Caco-2 (cell line): Measurements from ENCODE around the gene HEATR5A. TPM values are rescaled to one million over a fixed set of nuclear protein-coding genes. Genes with fewer than 3 reads are reported as not detected.
"Not testable (repeated sequence)": the region's sequence is repeated elsewhere in the genome, so short reads cannot be mapped to it uniquely, and the experiment has no call there.

ENCODE experiments used
- BruUV-seq: library from RNA; stranded (reverse); fragments of 400-500 nt; replicated peaks from 2 replicates; lab custom pipeline; 2021; lab: Mats Ljungman, UMichigan
- CTCF ChIA-PET: fragments of 300-600 bp; sonication (Branson Sonifier 250); formaldehyde crosslinking; loops from one replicate; lab custom pipeline; 2022; ENCODE audit warnings: antibody characterized with exemption; lab: Charles Lee
- POLR2A ChIA-PET: fragments of 300-600 bp; sonication (Branson Sonifier 250); formaldehyde crosslinking; loops from one replicate; lab custom pipeline; 2022; ENCODE audit warnings: antibody characterized with exemption; lab: Charles Lee
- DNase-seq, 2 experiments: peaks; one replicate each; pipeline versions ENCODE4 v3.0.0 to v3.0.0-alpha.2; 2020 to 2022
- H3K27me3 ChIP-seq: replicated peaks from 2 replicates; pipeline ENCODE4 v1.6.0; 2011; ENCODE audit warnings: low read length; ENCODE audit not compliant: control insufficient read depth, insufficient read depth
- H3K36me3 ChIP-seq: 2 replicates; pipeline ENCODE4 v1.5.1; 2011; ENCODE audit warnings: low read length; ENCODE audit not compliant: control insufficient read depth, insufficient read depth
- H3K4me1 ChIP-seq: fragments of 250-450 bp; sonication (Bioruptor Pico); 2 replicates; pipeline ENCODE4 v1.5.1; 2020; ENCODE audit warnings: mild to moderate bottlenecking
- H3K4me3 ChIP-seq: 2 replicates; pipeline ENCODE4 v1.5.1; 2011; ENCODE audit warnings: low read depth, mild to moderate bottlenecking, control low read depth, low read length
- H3K9me3 ChIP-seq: fragments of 250-450 bp; sonication (Bioruptor Pico); 2 replicates; pipeline ENCODE4 v1.5.1; 2020; ENCODE audit warnings: mild to moderate bottlenecking, moderate library complexity
- H3K27ac Mint-ChIP-seq: one replicate; pipeline ENCODE4 v1.8.0; 2022; ENCODE audit warnings: mixed read lengths; ENCODE audit not compliant: unreplicated experiment
- H3K27me3 Mint-ChIP-seq: one replicate; pipeline ENCODE4 v1.8.0; 2022; ENCODE audit warnings: mixed read lengths; ENCODE audit not compliant: insufficient read depth, unreplicated experiment
- H3K36me3 Mint-ChIP-seq: one replicate; pipeline ENCODE4 v1.8.0; 2022; ENCODE audit warnings: mild to moderate bottlenecking, mixed read lengths; ENCODE audit not compliant: insufficient read depth, unreplicated experiment
- H3K4me1 Mint-ChIP-seq: one replicate; pipeline ENCODE4 v1.8.0; 2022; ENCODE audit warnings: low read depth, mixed read lengths; ENCODE audit not compliant: unreplicated experiment
- H3K4me3 Mint-ChIP-seq: one replicate; pipeline ENCODE4 v1.8.0; 2022; ENCODE audit warnings: mild to moderate bottlenecking, moderate library complexity, mixed read lengths; ENCODE audit not compliant: unreplicated experiment
- H3K9me3 Mint-ChIP-seq: one replicate; pipeline ENCODE4 v1.8.0; 2022; ENCODE audit warnings: mixed read lengths; ENCODE audit not compliant: unreplicated experiment
- CTCF ChIP-seq, 2 experiments: fragments of 200-600 bp in 1 of 2; IDR thresholded peaks; 1 replicate in 1 of 2; 2 replicates in 1 of 2; pipeline versions ENCODE4 v1.5.1 to v1.8.0; 2011 to 2022; ENCODE audit warnings: antibody characterized with exemption in 1 of 2, control low read depth in 1 of 2, inconsistent platforms in 1 of 2, low read depth in 1 of 2, low read length in 1 of 2, mild to moderate bottlenecking in 1 of 2, moderate library complexity in 1 of 2; ENCODE audit not compliant: insufficient read depth in 1 of 2, severe bottlenecking in 1 of 2, unreplicated experiment in 1 of 2
- intact Hi-C: fragments of 100-400 bp; cut with micrococcal nuclease; formaldehyde crosslinking; loops from one replicate; pipeline ENCODE4 v1.10.0; 2022; ENCODE audit not compliant: unreplicated experiment
- total RNA-seq: library from RNA; stranded (reverse); gene quantifications from 2 replicates; pipeline ENCODE4 v1.2.3, GENCODE V29; 2022

Gene HEATR5A
- total RNA-seq, 1 experiment from 2014 or later: 55.6 TPM

GRCh38 chr14:31386271-31386670 is 34.1 kb downstream of the HEATR5A start:
- TF ChIP-seq CTCF (IDR thresholded peaks at IDR 0.05; ENCODE audit: insufficient read depth in 1 of 2, low read depth in 1 of 2, low read length in 1 of 2, severe bottlenecking in 1 of 2, unreplicated experiment in 1 of 2): no peak
- no peaks in the 10 kb centered on the region for H3K27me3 ChIP-seq
- H3K4me3 ChIP-seq: no peak overlapping the region
- ChIA-PET POLR2A (no interaction called here), CTCF (no interaction called here)
- H3K4me3 Mint-ChIP-seq: no peak overlapping the region
- DNase-seq: no peak
- intact Hi-C loops: no loop called here
- BruUV-seq: no TSS peak
- H3K36me3 Mint-ChIP-seq: peaks cover 11% of the 10 kb centered on the region
- H3K4me1 Mint-ChIP-seq: no peaks in the 10 kb centered on the region
- H3K4me1 ChIP-seq: no peaks in the 10 kb centered on the region
- H3K9me3 ChIP-seq: no peaks in the 10 kb centered on the region
- H3K27ac Mint-ChIP-seq: no peak overlapping the region
- no peaks in the 10 kb centered on the region for H3K27me3 Mint-ChIP-seq
- H3K9me3 Mint-ChIP-seq: no peaks in the 10 kb centered on the region
- H3K36me3 ChIP-seq: no peaks in the 10 kb centered on the region

GRCh38 chr14:31382221-31382620 is 38.1 kb downstream of the HEATR5A start:
- CTCF ChIA-PET: no interaction called here
- no peaks in the 10 kb centered on the region for H3K36me3 ChIP-seq

GRCh38 chr14:31380106-31380505 is 40.2 kb downstream of the HEATR5A start:
- H3K36me3 ChIP-seq: no peaks in the 10 kb centered on the region
- H3K4me1 Mint-ChIP-seq: no peaks in the 10 kb centered on the region
- H3K4me3 ChIP-seq: no peak overlapping the region
- H3K27ac Mint-ChIP-seq: no peak overlapping the region
- H3K9me3 ChIP-seq: no peaks in the 10 kb centered on the region
- H3K4me1 ChIP-seq: no peaks in the 10 kb centered on the region
- ChIA-PET POLR2A (no interaction called here), CTCF (no interaction called here)
- no peaks in the 10 kb centered on the region for H3K27me3 Mint-ChIP-seq
- H3K9me3 Mint-ChIP-seq: no peaks in the 10 kb centered on the region
- H3K4me3 Mint-ChIP-seq: no peak overlapping the region
- no peak for TF ChIP-seq CTCF (IDR thresholded peaks at IDR 0.05; ENCODE audit: insufficient read depth in 1 of 2, low read depth in 1 of 2, low read length in 1 of 2, severe bottlenecking in 1 of 2, unreplicated experiment in 1 of 2)
- BruUV-seq: no TSS peak
- intact Hi-C loops: no loop called here
- DNase-seq: no peak
- H3K36me3 Mint-ChIP-seq: peaks cover 11% of the 10 kb centered on the region
- no peaks in the 10 kb centered on the region for H3K27me3 ChIP-seq

More at GRCh38 chr14:31382221-31382620, 38.1 kb downstream of the HEATR5A start:
- no peak for DNase-seq
- POLR2A ChIA-PET: no interaction called here
- peaks cover 11% of the 10 kb centered on the region for H3K36me3 Mint-ChIP-seq
- H3K27ac Mint-ChIP-seq: no peak overlapping the region
- no peaks in the 10 kb centered on the region for H3K9me3 ChIP-seq
- H3K27me3 ChIP-seq: no peaks in the 10 kb centered on the region
- intact Hi-C loops: no loop called here
- no peaks in the 10 kb centered on the region for H3K4me1 Mint-ChIP-seq
- H3K27me3 Mint-ChIP-seq: no peaks in the 10 kb centered on the region
- H3K4me3 ChIP-seq: no peak overlapping the region
- H3K9me3 Mint-ChIP-seq: no peaks in the 10 kb centered on the region
- H3K4me1 ChIP-seq: no peaks in the 10 kb centered on the region
- no peak overlapping the region for H3K4me3 Mint-ChIP-seq
- no TSS peak for BruUV-seq
- TF ChIP-seq CTCF (IDR thresholded peaks at IDR 0.05; ENCODE audit: insufficient read depth in 1 of 2, low read depth in 1 of 2, low read length in 1 of 2, severe bottlenecking in 1 of 2, unreplicated experiment in 1 of 2): no peak

GRCh38 chr14:31379125-31379947 is 41.0 kb downstream of the HEATR5A start:
- POLR2A ChIA-PET, H3K27me3 ChIP-seq, H3K4me3 ChIP-seq, H3K27ac Mint-ChIP-seq, DNase-seq, H3K9me3 Mint-ChIP-seq, H3K9me3 ChIP-seq, H3K36me3 ChIP-seq, H3K27me3 Mint-ChIP-seq, H3K4me1 Mint-ChIP-seq, BruUV-seq, CTCF ChIA-PET, intact Hi-C loops, H3K4me1 ChIP-seq, H3K4me3 Mint-ChIP-seq: not testable (repeated sequence)
- peaks cover 11% of the 10 kb centered on the region for H3K36me3 Mint-ChIP-seq
